ENCODE results near the gene URB2. TPM values are rescaled to one million over a fixed set of nuclear protein-coding genes. Genes with fewer than 3 reads are reported as not detected.

URB2 gene
- total and polyA plus RNA-seq, 2 of the 13 experiments (the other 11 are each of a cell fraction or from before 2014, with no cell fraction given) = 4.0 to 17.6 TPM

DNA sequence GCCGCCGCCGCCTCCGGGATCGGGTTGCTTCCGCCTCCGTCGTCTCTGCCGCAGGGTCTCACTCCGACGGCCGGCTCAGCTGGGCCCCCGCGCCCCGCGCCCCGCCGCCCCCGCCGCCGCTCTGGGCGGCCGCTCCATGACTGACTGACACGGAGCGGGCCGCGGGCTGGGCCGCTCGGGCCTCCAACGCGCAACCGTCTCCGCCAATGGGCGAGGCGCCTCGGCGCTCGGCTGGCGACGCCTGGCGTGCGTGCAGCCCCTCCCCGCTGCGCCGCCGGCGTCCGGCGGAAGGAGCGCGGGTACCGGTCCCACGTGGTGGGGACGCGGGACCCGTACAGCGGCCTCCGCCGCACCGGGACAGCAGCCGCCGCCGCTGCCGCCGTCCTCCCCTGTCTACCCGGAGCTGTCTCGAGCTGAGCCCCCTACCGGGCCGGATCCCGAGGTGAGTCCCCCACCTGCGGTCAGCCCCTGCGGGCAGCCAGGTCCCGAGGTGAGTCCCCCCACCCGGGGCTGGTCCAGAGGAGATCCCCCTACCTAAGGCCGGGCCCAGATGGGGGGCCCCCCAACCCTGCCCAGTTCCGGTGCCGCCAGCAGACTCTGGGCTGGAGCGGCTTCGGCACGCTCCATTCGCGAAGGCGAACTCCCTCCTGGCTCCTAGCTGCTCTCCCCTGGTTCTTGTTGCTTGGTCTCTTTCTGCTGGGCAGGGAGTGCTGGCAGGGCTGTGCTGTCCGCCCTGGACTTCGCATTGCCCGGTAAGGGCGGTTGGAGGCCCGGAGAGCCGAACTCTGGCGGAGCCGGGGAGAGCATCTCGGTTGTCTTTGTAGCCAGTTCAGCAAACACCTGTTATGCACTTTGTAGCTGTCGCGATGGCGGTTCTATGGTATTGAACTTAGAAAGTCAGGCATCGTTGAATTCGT is at the start of gene URB2, which contains the start of gene TAF5L (continued):
- TF ChIP-seq ZNF180 (CRISPR knock-in tag; IDR thresholded peaks at IDR 0.05; ENCODE audit: borderline replicate concordance, low read depth) (no peak), NFIB (CRISPR knock-in tag; IDR thresholded peaks at IDR 0.05; ENCODE audit: borderline replicate concordance) (no peak), ZNF235 (CRISPR knock-in tag; IDR thresholded peaks at IDR 0.05; ENCODE audit: borderline replicate concordance) (peak; percentile 46; the same call in 1 of the 2 replicates), ZNF382 (CRISPR knock-in tag; IDR thresholded peaks at IDR 0.05; ENCODE audit: borderline replicate concordance) (no peak), FOSL1 (CRISPR knock-in tag; IDR thresholded peaks at IDR 0.05; ENCODE audit: borderline replicate concordance) (no peak), FOXK2 (IDR thresholded peaks at IDR 0.05) (no peak), FIP1L1 (IDR thresholded peaks at IDR 0.05; ENCODE audit: borderline replicate concordance, insufficient read depth, low read depth, low read length) (no peak), ZNF292 (CRISPR knock-in tag; IDR thresholded peaks at IDR 0.05; ENCODE audit: borderline replicate concordance, low read depth) (no peak; the same call in 1 of the 2 replicates), STAG1 (CRISPR knock-in tag; IDR thresholded peaks at IDR 0.05) (no peak), KLF16 (CRISPR knock-in tag; IDR thresholded peaks at IDR 0.05) (peak in 1 of 2 experiments; percentile 89; a peak in 2 of 4 replicates), MAFF (IDR thresholded peaks at IDR 0.05; ENCODE audit: low read depth, low read length) (no peak), ZNF335 (CRISPR knock-in tag; IDR thresholded peaks at IDR 0.05) (no peak), ZNF441 (CRISPR knock-in tag; IDR thresholded peaks at IDR 0.05; ENCODE audit: borderline replicate concordance) (0 out of 2 replicates have a peak, but pooled peaks have one; percentile 45), MED13 (CRISPR knock-in tag; IDR thresholded peaks at IDR 0.05) (no peak), HHEX (CRISPR knock-in tag; IDR thresholded peaks at IDR 0.05) (no peak), SMAD9 (CRISPR knock-in tag; IDR thresholded peaks at IDR 0.05) (no peak), POLR2A (IDR thresholded peaks at IDR 0.05; ENCODE audit: insufficient read depth in 1 of 2, low read depth in 2 of 2, low read length in 2 of 2) (peak; percentile 59 to 72; a peak in 3 of 4 replicates), LCORL (IDR thresholded peaks at IDR 0.05) (no peak), LCORL (CRISPR knock-in tag; IDR thresholded peaks at IDR 0.05) (0 out of 2 replicates have a peak, but pooled peaks have one; percentile 52), MBD4 (IDR thresholded peaks at IDR 0.05; ENCODE audit: borderline replicate concordance, low read length) (no peak)
- TF ChIP-seq, protein P1, sequence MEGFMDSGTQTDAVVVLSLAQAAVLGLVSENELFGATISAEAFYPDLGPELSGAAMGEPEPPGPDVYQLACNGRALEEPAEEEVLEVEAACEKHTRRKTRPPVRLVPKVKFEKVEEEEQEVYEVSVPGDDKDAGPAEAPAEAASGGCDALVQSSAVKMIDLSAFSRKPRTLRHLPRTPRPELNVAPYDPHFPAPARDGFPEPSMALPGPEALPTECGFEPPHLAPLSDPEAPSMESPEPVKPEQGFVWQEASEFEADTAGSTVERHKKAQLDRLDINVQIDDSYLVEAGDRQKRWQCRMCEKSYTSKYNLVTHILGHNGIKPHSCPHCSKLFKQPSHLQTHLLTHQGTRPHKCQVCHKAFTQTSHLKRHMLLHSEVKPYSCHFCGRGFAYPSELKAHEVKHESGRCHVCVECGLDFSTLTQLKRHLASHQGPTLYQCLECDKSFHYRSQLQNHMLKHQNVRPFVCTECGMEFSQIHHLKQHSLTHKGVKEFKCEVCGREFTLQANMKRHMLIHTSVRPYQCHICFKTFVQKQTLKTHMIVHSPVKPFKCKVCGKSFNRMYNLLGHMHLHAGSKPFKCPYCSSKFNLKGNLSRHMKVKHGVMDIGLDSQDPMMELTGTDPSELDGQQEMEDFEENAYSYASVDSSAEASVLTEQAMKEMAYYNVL (CRISPR knock-in tag; IDR thresholded peaks at IDR 0.05; ENCODE audit: borderline replicate concordance) = peak; percentile 73; the same call in 1 of the 2 replicates
- TF ChIP-seq, protein P2, sequence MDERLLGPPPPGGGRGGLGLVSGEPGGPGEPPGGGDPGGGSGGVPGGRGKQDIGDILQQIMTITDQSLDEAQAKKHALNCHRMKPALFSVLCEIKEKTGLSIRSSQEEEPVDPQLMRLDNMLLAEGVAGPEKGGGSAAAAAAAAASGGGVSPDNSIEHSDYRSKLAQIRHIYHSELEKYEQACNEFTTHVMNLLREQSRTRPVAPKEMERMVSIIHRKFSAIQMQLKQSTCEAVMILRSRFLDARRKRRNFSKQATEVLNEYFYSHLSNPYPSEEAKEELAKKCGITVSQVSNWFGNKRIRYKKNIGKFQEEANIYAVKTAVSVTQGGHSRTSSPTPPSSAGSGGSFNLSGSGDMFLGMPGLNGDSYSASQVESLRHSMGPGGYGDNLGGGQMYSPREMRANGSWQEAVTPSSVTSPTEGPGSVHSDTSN (CRISPR knock-in tag; IDR thresholded peaks at IDR 0.05) = no peak
- TF ChIP-seq, protein P3, sequence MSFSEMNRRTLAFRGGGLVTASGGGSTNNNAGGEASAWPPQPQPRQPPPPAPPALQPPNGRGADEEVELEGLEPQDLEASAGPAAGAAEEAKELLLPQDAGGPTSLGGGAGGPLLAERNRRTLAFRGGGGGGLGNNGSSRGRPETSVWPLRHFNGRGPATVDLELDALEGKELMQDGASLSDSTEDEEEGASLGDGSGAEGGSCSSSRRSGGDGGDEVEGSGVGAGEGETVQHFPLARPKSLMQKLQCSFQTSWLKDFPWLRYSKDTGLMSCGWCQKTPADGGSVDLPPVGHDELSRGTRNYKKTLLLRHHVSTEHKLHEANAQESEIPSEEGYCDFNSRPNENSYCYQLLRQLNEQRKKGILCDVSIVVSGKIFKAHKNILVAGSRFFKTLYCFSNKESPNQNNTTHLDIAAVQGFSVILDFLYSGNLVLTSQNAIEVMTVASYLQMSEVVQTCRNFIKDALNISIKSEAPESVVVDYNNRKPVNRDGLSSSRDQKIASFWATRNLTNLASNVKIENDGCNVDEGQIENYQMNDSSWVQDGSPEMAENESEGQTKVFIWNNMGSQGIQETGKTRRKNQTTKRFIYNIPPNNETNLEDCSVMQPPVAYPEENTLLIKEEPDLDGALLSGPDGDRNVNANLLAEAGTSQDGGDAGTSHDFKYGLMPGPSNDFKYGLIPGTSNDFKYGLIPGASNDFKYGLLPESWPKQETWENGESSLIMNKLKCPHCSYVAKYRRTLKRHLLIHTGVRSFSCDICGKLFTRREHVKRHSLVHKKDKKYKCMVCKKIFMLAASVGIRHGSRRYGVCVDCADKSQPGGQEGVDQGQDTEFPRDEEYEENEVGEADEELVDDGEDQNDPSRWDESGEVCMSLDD (CRISPR knock-in tag; IDR thresholded peaks at IDR 0.05; ENCODE audit: borderline replicate concordance) = peak; percentile 42; the same call in 1 of the 2 replicates
